ENCODE data around the gene KCNA10. TPM values are rescaled to one million over a fixed set of nuclear protein-coding genes. Genes with fewer than 3 reads are reported as not detected.

Gene KCNA10
- total and polyA plus RNA-seq, 2 of the 13 experiments (the other 11 are each of a cell fraction or from before 2014, with no cell fraction given), result not detected

GRCh38 chr1:110494036-110494435 lies 24.9 kb downstream of the KCNA10 start:
- ChIA-PET POLR2A (no interaction called here), CTCF (ENCODE audit: low intra/inter-chr PET ratio, low total read pairs) (no interaction called here)
- Histone ChIP-seq H4K20me1 (ENCODE audit: insufficient read depth, low read length) (no peaks in the 10 kb centered on the region), H3K79me2 (ENCODE audit: insufficient read depth, low read length) (no peaks in the 10 kb centered on the region), H3K27me3 (ENCODE audit: control insufficient read depth in 1 of 2, insufficient read depth in 2 of 2, low read length in 2 of 2) (no peaks in the 10 kb centered on the region; a peak in 1 of 5 replicates), H3K4me1 (ENCODE audit: insufficient read depth, low read length) (no peaks in the 10 kb centered on the region), H3K27ac (ENCODE audit: extremely low read length, insufficient read depth, low read length) (no peak overlapping the region), H3K36me3 (replicated peaks in 1 of 2; ENCODE audit: control insufficient read depth in 1 of 2, insufficient read depth in 2 of 2, low read length in 2 of 2) (no peaks in the 10 kb centered on the region), H3K9me3 (ENCODE audit: low read length) (no peaks in the 10 kb centered on the region), H3K9ac (ENCODE audit: insufficient read depth, low read depth, low read length) (no peak overlapping the region), H2AFZ (ENCODE audit: low read length) (no peak overlapping the region), H3K4me3 (replicated peaks in 1 of 3; ENCODE audit: insufficient read depth in 1 of 3, low read depth in 2 of 3, low read length in 3 of 3) (no peak overlapping the region), H3K4me2 (ENCODE audit: low read depth, low read length) (no peak overlapping the region)
- in situ Hi-C loops (cut with HindIII; ENCODE audit: extremely low pct_ligation_motif_present, low pct_unique_long_range_greater_than_20kb), result loop anchor here (10.0 kb wide), 1 partner anchor 289 kb away; no protein-coding TSS in a partner anchor
- WGBS (ENCODE audit: low lambda C conversion rate), result 0% methylated on average over 4 of the region's 5 CpGs
- intact Hi-C loops (cut with micrococcal nuclease; ENCODE audit: unreplicated experiment), result no loop called here
- ATAC-seq, result no peak
- no peak for FAIRE-seq
- BruUV-seq (replicated peaks), result no TSS peak
- DNase-seq (ENCODE audit: low spot score), result no peak
- no peak for TF ChIP-seq ZNF331 (CRISPR knock-in tag; IDR thresholded peaks at IDR 0.05)
- TF ChIP-seq RELA (CRISPR knock-in tag; IDR thresholded peaks at IDR 0.05), result no peak
- TF ChIP-seq REXO4 (CRISPR knock-in tag; IDR thresholded peaks at IDR 0.05; ENCODE audit: borderline replicate concordance), result no peak
- no peak for TF ChIP-seq FOXK1 (CRISPR knock-in tag; IDR thresholded peaks at IDR 0.05; ENCODE audit: borderline replicate concordance, low read depth)
- TF ChIP-seq PHF5A (CRISPR knock-in tag; IDR thresholded peaks at IDR 0.05; ENCODE audit: low read depth, unreplicated experiment), result no peak
- TF ChIP-seq ZBTB39 (CRISPR knock-in tag; IDR thresholded peaks at IDR 0.05), result no peak
- no peak for TF ChIP-seq ZNF713 (CRISPR knock-in tag; IDR thresholded peaks at IDR 0.05)
- no peak for TF ChIP-seq ERF (CRISPR knock-in tag; IDR thresholded peaks at IDR 0.05)

All from HepG2 (cell line).